ENCODE measurements around the gene ACVRL1.

The ACVRL1 gene

DNA sequence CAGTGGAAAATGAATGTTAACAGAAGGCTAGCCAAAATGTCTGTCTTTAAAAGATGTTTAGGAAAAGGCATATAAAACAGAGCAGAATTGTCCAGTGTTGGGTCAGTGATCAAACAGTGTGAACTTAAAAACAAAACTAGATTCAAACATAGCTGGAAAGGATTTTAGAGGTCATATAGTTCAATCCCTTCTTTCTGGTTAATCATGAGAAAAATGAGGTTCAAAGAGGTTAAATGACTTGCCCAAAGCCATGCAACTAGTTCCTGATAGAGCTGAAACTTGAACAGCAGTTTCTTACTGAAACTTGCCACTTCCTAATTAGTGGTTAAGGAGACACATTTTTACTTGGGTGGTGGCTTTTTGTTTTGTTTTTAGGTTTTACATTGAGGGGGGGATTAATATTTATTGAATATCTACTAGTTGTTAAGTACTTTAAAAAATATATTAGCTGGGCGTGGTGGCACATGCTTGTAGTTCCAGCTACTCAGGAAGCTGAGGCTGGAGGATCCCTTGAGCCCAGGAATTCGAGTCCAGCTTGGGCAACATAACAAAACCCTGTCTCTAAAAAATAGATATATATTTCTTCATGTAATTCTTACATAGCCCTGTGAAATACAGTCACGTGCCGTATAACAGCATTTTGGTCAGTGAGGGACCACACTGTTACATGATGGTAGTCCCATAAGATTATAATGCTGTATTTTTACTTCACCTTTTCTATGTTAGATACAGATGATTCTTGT lies 64.5 kb downstream of the ACVRL1 start:
- DNase-seq, result no peak

- DNase-seq, result no peak
Measured at GRCh38 chr12:51972422-51972812, 65.1 kb downstream of the ACVRL1 start.

DNA sequence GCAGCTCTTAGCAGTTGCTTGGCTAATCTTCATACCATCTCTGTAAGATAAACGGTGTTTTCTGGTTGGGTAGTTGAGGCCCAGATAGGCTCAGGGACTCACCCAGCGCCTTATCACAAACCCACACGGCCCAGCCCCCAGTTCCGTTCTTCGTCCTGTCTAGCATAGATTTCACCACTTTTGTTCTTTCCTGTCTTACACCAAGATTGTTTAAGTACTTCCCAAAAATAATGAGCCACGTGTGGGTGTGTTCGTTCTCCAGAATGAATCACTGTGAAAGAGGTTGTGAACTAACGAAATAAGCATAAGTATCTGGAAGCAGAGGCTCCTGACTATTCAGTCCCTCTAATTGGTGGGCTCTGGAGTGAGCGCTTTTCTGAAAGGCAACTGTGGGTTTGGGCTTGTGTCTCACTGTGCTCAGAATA lies 65.6 kb downstream of the ACVRL1 start:
- DNase-seq, result peak; percentile 73
